ENCODE results near the gene ADIPOQ. TPM values are rescaled to one million over a fixed set of nuclear protein-coding genes. Genes with fewer than 3 reads are reported as not detected.
"Not testable (repeated sequence)": the region's sequence is repeated elsewhere in the genome, so short reads cannot be mapped to it uniquely, and the experiment has no call there.

ADIPOQ gene
- total RNA-seq, 1 experiment from 2014 or later, result not detected

- DNase-seq (ENCODE audit: low spot score), result no peak
Observed at GRCh38 chr3:186826410-186826975, 16.0 kb upstream of the ADIPOQ start.

- DNase-seq (ENCODE audit: low spot score), result peak; percentile 82
Observed at GRCh38 chr3:186826976-186827857, 15.3 kb upstream of the ADIPOQ start.

- DNase-seq (ENCODE audit: low spot score), result no peak
Observed at GRCh38 chr3:186828340-186828739, 14.2 kb upstream of the ADIPOQ start.

GRCh38 chr3:186831798-186832197, 10.7 kb upstream of the ADIPOQ start:
- DNase-seq (ENCODE audit: low spot score), result no peak

GRCh38 chr3:186832276-186832675, 10.2 kb upstream of the ADIPOQ start:
- DNase-seq (ENCODE audit: low spot score), result no peak

GRCh38 chr3:186839874-186840641, 2.5 kb upstream of the ADIPOQ start:
- DNase-seq (ENCODE audit: low spot score), result peak; percentile 76

- no peak for DNase-seq (ENCODE audit: low spot score)
Observed at GRCh38 chr3:186841620-186842019, 890 bp upstream of the ADIPOQ start.

GRCh38 chr3:186843039-186843432, 526 bp downstream of the ADIPOQ start:
- DNase-seq (ENCODE audit: low spot score), result no peak

GRCh38 chr3:186844908-186845307, 2.4 kb downstream of the ADIPOQ start:
- no peak for DNase-seq (ENCODE audit: low spot score)

GRCh38 chr3:186845756-186846155, 3.2 kb downstream of the ADIPOQ start:
- DNase-seq (ENCODE audit: low spot score), result no peak

- no peak for DNase-seq (ENCODE audit: low spot score)
Observed at GRCh38 chr3:186847437-186847836, 4.9 kb downstream of the ADIPOQ start.

GRCh38 chr3:186849374-186849975, 7.0 kb downstream of the ADIPOQ start:
- peak; percentile 50 for DNase-seq (ENCODE audit: low spot score)

- DNase-seq (ENCODE audit: low spot score), result not testable (repeated sequence)
Observed at GRCh38 chr3:186851835-186852234, 9.3 kb downstream of the ADIPOQ start.

- no peak for DNase-seq (ENCODE audit: low spot score)
Observed at GRCh38 chr3:186852994-186853393, 10.5 kb downstream of the ADIPOQ start.

- DNase-seq (ENCODE audit: low spot score), result no peak
Observed at GRCh38 chr3:186854146-186854545, 11.6 kb downstream of the ADIPOQ start.

- DNase-seq (ENCODE audit: low spot score), result no peak
Observed at GRCh38 chr3:186854954-186855353, 12.4 kb downstream of the ADIPOQ start.

- no peak for DNase-seq (ENCODE audit: low spot score)
Observed at GRCh38 chr3:186857743-186858142, 15.2 kb downstream of the ADIPOQ start.

GRCh38 chr3:186865215-186865853, 22.8 kb downstream of the ADIPOQ start:
- not testable (repeated sequence) for DNase-seq (ENCODE audit: low spot score)

- not testable (repeated sequence) for DNase-seq (ENCODE audit: low spot score)
Observed at GRCh38 chr3:186866095-186866494, 23.6 kb downstream of the ADIPOQ start.

GRCh38 chr3:186869253-186870100, 27.0 kb downstream of the ADIPOQ start:
- DNase-seq (ENCODE audit: low spot score), result no peak

Data from H4 (cell line).